Hematopoietic multipotent progenitor cell (in vitro differentiated cells): ENCODE results near the gene JARID2. TPM values are rescaled to one million over a fixed set of nuclear protein-coding genes. Genes with fewer than 3 reads are reported as not detected.
"Not testable (repeated sequence)": the region's sequence is repeated elsewhere in the genome, so short reads cannot be mapped to it uniquely, and the experiment has no call there.

ENCODE experiments used
- DNase-seq, 3 donors: peaks; one replicate each; pipeline ENCODE4 v3.0.0-alpha.2; 2011 to 2015; ENCODE audit warnings: low read depth in 2 of 3, low spot score in 2 of 3
- total RNA-seq: library from RNA; depleted of rRNA; stranded (reverse); fragments of >200 nt; gene quantifications from one replicate; pipeline ENCODE4 v1.2.3, GENCODE V29; 2012

The JARID2 gene
- total RNA-seq, 1 donor = 43.4 TPM

- DNase-seq = no peak
Measured at GRCh38 chr6:15522856-15523529, 277.1 kb downstream of the JARID2 start.

- DNase-seq = no peak
Measured at GRCh38 chr6:15523679-15524630, 278.1 kb downstream of the JARID2 start.

GRCh38 chr6:15524861-15525401 lies 279.1 kb downstream of the JARID2 start:
- DNase-seq = no peak

DNA sequence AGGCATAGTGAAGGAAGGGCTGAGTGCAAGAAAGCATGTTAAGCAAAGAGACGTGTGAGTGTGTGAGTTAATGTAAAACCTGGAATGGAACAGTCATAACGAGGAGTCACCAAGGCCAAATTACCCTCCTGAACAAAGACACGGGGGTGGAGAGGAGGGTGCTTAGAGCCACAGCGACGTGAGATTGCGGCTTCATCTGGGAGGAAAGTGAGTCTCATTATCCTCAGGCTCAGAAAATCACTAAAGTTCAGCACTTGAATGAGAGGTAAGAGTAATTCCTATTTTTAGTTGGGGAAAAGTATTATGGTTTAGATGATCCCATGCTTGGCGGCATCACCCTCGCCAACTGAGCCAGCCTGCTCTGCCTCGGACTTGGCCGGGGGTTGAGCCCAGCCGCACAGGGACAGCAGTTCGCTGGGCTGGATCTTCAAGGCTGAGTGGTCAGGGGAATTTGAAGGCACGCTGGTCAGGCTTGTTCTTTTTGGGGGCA lies 280.4 kb downstream of the JARID2 start:
- no peak for DNase-seq

DNA sequence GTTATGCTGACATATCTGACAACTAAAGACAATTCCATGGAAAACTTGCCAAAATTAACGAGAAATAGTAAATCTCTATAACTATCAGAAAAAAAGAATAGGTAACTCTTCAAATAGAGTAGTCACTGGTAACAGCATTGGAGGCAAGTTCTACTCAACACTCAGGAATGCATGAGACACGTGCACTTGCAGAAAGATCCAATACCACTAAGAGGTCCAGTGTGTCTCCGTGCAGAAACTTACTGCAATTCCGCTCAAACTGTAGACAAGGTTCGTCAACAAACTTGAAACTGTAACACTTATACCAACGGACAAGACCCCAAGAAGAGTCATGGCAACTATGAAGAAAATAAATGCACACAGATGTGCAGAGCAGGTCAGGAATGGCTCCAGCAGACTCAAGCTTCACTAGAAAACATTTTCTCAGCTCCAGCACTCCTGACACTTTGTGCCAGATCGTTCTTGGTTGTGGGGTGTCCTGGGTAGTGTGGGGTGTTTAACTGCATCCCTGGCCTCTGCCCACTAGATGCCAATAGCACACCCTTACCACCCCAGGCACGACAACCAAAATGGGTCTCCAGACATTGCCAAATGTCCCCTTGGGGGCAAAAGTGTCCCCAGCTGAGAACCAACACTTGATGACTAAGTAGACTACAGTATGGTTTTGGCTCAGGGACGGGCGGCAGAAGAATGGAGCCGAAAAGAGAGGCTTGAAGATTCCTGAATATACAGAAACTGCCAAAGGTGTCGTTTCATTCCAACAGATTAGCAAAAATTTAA lies 282.2 kb downstream of the JARID2 start:
- no peak for DNase-seq

GRCh38 chr6:15528870-15529269 lies 283.0 kb downstream of the JARID2 start:
- no peak for DNase-seq

DNA sequence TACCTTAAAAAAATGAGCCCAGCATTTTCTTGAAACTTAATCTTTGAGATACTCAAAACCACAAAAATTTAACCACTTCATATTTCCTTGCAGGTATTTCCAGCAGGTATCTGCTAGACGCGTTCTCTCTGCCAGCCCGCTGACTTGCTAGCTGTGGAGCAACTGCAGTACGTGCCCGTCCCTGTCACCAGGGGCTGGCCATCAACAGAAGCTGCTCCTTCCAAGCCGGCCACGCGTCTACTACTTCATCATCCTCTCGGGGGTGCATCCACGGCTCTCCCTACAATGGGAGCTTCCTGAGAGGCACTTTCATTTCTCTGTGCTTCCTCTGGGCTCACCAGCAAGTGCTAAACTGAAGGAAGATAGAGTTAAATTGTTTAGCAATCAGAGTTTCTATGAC lies 284.5 kb downstream of the JARID2 start:
- no peak for DNase-seq

DNA sequence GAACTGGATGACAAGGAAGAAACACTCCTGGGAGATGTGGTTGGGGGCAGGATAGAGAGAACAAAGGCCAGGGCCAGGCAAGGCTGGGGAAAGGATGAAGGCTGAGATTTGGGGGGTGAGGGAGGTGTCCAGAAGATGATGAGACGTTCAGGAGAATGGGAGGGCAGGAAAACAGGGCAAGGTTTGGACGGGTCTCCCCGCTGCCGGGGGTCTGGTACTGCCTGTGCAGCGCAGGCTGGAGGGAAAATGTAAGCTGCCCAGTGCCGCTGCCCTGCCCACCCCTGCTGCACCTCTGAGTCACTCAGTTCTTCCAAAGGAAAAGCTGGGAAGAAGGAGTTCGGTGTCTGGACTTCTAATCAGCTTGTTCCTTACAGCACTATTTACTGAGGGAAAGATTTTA lies 286.1 kb downstream of the JARID2 start:
- DNase-seq = no peak

GRCh38 chr6:15533379-15534026 lies 287.6 kb downstream of the JARID2 start:
- no peak for DNase-seq

- DNase-seq = peak in 2 of 3 donors; percentile 32 to 68
Measured at GRCh38 chr6:15534974-15535373, 289.1 kb downstream of the JARID2 start.

- DNase-seq = no peak
Measured at GRCh38 chr6:15535495-15536197, 289.8 kb downstream of the JARID2 start.

- no peak for DNase-seq
Measured at GRCh38 chr6:15536198-15536955, 290.5 kb downstream of the JARID2 start.

DNA sequence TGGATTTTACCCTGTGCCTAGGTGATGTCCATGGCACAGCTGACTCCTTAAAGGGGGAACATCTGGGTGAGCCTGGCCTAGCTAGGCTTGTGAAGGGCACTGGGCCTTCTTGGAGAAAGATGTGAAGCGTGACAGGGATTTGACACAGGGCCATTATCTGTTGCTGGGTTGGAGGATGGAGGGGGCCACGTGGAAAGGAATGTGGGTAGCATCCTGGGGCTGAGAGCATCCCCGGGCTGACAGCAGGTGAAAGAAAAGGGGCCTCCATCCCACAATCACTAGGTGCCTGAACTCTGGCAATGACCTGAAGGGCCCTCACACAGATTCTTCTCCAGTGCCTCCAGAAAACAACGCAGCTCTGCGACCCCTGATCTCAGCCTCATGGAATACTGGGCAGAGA lies 292.2 kb downstream of the JARID2 start:
- no peak for DNase-seq

DNA sequence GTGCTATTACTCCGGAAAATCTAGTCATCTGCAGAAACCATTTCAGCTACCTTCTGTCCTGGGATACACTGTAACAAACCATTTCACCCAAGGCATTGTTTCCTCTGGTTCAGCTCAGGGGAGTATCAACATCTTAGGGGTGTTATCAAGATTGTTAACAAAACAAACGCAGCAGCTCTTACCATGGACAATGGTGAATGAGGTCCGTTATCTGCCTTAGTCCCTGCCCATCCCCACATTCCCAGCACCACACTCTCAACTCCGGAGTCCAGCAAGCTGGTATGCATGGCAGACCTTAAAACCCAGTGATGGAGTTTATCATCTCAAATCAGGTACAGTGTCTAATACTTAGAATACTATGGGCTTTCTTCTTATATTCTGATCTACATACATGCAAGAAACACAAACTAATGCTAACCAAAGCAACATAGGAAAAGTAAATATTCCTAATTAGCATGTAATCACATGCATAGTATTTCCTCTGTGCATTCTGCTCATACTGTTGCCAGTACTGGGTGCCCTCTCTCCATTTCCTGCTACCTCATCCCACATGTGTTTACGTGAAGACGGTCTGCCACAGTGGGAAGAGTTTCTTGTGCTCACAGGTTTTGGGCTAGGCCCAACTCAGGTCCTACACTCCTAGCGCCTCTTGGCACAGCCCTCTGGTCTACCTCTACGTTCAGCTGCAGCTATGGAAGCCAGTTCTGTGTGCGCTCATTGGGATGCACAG lies 293.1 kb downstream of the JARID2 start:
- no peak for DNase-seq

GRCh38 chr6:15539722-15540270 lies 293.9 kb downstream of the JARID2 start:
- DNase-seq = no peak

- not testable (repeated sequence) for DNase-seq
Measured at GRCh38 chr6:15543332-15543917, 297.6 kb downstream of the JARID2 start.

DNA sequence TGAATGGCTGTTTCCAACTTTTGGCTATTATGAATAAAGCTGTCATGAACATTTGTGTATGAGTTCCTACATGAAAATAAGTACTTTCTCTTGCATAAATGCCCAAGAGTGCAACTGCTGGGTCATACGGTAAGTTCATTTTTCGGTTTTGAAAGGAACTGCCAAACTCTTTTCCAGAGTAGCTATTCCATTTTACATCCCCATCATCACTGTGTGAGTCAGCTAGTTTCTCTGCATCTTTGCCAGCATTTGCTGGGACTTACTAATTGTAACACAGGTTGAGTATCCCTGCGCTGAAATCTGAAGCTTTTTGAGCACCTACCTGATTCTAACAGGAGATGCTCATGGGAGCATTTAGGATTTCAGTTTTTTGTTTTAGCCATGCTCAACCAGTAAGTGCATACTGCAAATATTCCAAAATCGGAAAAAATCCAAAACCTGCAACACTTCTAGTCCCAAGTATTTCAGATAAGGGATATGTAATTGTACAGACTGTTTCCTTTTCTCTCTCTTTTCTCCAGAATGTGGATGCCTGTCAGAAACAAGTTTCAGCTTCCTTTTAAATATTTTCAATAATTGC lies 298.5 kb downstream of the JARID2 start:
- no peak for DNase-seq
